Smooth muscle cell (in vitro differentiated cells): Measurements from ENCODE around the gene BBLN. TPM values are rescaled to one million over a fixed set of nuclear protein-coding genes. Genes with fewer than 3 reads are reported as not detected.
A peak's percentile ranks its signal among the peaks of the same experiment; 100 is the strongest.

Source experiments
- DNase-seq: peaks from one replicate; lab custom pipeline; 2025; ENCODE audit not compliant: unreplicated experiment; lab: John Stamatoyannopoulos, UW
- H2AFZ ChIP-seq: fragments of 200-600 bp; sonication (generic); 2 replicates; pipeline ENCODE4 v1.6.0; 2016; ENCODE audit warnings: antibody characterized with exemption, low read depth, mild to moderate bottlenecking
- H3F3A ChIP-seq: fragments of 200-600 bp; sonication (generic); 2 replicates; pipeline ENCODE4 v1.6.0; 2017; ENCODE audit warnings: antibody characterized with exemption, low read depth
- H3K27ac ChIP-seq: fragments of 200-600 bp; sonication (generic); 2 replicates; pipeline ENCODE4 v1.5.1; 2016; ENCODE audit warnings: low read depth, mild to moderate bottlenecking
- H3K27me3 ChIP-seq: fragments of 200-600 bp; sonication (generic); 2 replicates; pipeline ENCODE4 v1.6.1; 2016; ENCODE audit warnings: low read depth, mild to moderate bottlenecking
- H3K36me3 ChIP-seq: fragments of 200-600 bp; sonication (generic); 2 replicates; pipeline ENCODE4 v1.5.1; 2016; ENCODE audit warnings: low read depth
- H3K4me1 ChIP-seq: fragments of 200-600 bp; sonication (generic); 2 replicates; pipeline ENCODE4 v1.5.1; 2016; ENCODE audit warnings: low read depth
- H3K4me2 ChIP-seq: fragments of 200-600 bp; sonication (generic); 2 replicates; pipeline ENCODE4 v1.6.0; 2016; ENCODE audit warnings: mild to moderate bottlenecking
- H3K4me3 ChIP-seq: fragments of 200-600 bp; sonication (generic); 2 replicates; pipeline ENCODE4 v1.5.1; 2016; ENCODE audit warnings: mild to moderate bottlenecking
- H3K79me2 ChIP-seq: fragments of 200-600 bp; sonication (generic); 2 replicates; pipeline ENCODE4 v1.6.0; 2016; ENCODE audit warnings: low read depth, mild to moderate bottlenecking
- H3K9ac ChIP-seq: fragments of 200-600 bp; sonication (generic); 2 replicates; pipeline ENCODE4 v1.6.0; 2016; ENCODE audit warnings: low read depth
- H3K9me3 ChIP-seq: fragments of 200-600 bp; sonication (generic); replicated peaks from 2 replicates; pipeline ENCODE4 v1.5.1; 2016; ENCODE audit warnings: low read depth
- H4K20me1 ChIP-seq: fragments of 200-600 bp; sonication (generic); 2 replicates; pipeline ENCODE4 v1.6.0; 2016; ENCODE audit warnings: low read depth
- CTCF ChIP-seq: fragments of 200-600 bp; sonication (generic); IDR thresholded peaks from 2 replicates; pipeline ENCODE4 v1.5.1; 2017; ENCODE audit warnings: borderline replicate concordance, mild to moderate bottlenecking, antibody characterized with exemption; ENCODE audit not compliant: insufficient read depth, poor library complexity, severe bottlenecking
- WGBS: methylation state at CpG from one replicate; pipeline ENCODE4 v1.1.7; 2016; ENCODE audit warnings: low lambda C conversion rate; 5-methylcytosine and 5-hydroxymethylcytosine counted together
- polyA plus RNA-seq: library from polyadenylated mRNA; unstranded; fragments of >200 nt; fragmentation: Nextera tagmentation; extraction: Ambion mirVana; gene quantifications from 2 replicates; pipeline ENCODE4 v1.2.1, GENCODE V29; 2016
- total RNA-seq: library from RNA; depleted of rRNA; stranded (reverse); fragments of >200 nt; gene quantifications from 2 replicates; pipeline ENCODE4 v1.2.3, GENCODE V29; 2014

BBLN gene
- total and polyA plus RNA-seq, 2 experiments from 2014 or later = 133 to 229 TPM

DNA sequence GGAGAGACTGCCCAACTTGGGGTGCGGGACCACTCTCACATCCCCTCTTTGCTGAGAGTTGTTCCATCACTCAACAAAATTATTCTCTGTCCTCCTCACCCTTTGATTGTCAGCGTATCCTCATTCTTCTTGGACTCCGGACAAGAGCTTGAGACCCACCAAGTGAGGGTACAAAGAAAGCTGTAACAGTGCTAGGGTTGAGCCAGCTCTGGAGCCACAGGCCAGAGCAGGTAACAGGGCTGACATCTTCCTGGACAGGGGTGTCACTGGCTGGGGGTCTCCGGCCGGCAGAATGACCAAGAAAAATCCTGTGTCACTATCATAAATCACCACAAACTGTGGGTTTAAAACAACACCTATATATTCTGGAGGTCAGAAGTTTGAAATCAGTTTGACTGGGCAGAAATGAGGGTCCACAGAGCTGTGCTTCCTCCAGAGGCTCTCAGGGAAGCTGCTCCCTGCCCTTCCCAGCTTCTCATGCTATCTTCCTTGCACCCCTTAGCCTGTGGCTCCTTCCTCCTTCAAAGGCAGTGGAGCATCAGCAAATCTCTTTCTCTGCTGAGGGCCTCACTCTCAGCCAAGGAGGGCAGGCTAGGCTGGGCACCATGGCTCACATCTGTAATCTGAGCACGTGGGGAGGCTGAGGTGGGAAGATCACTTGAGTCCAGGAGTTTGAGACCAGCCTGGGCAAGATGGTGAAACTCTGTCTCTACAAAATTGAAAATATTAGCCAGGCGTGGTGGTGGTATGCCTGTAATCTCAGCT, 4.1 kb upstream of the BBLN start:
- no peak overlapping the region for H3K9ac ChIP-seq
- no peaks in the 10 kb centered on the region for H3K36me3 ChIP-seq
- no peak for DNase-seq
- H3F3A ChIP-seq = no peaks in the 10 kb centered on the region
- H3K4me1 ChIP-seq = no peaks in the 10 kb centered on the region
- H3K79me2 ChIP-seq = no peaks in the 10 kb centered on the region
- H3K27ac ChIP-seq = no peak overlapping the region
- no peak overlapping the region for H3K4me2 ChIP-seq
- no peaks in the 10 kb centered on the region for H3K9me3 ChIP-seq
- WGBS = 92% methylated on average over 7 of the region's 7 CpGs
- no peak for TF ChIP-seq CTCF
- H4K20me1 ChIP-seq = no peaks in the 10 kb centered on the region
- H3K27me3 ChIP-seq = no peaks in the 10 kb centered on the region
- H2AFZ ChIP-seq = no peak overlapping the region
- no peak overlapping the region for H3K4me3 ChIP-seq

- Histone ChIP-seq H3K36me3 (no peaks in the 10 kb centered on the region), H4K20me1 (peaks cover 6% of the 10 kb centered on the region), H3K79me2 (no peaks in the 10 kb centered on the region), H2AFZ (no peak overlapping the region), H3K4me2 (peak overlapping the region; percentile 92), H3K9ac (no peak overlapping the region), H3F3A (no peaks in the 10 kb centered on the region), H3K4me3 (peak overlapping the region; percentile 70), H3K4me1 (no peaks in the 10 kb centered on the region), H3K27ac (no peak overlapping the region), H3K27me3 (no peaks in the 10 kb centered on the region), H3K9me3 (no peaks in the 10 kb centered on the region)
- 54% methylated on average over 11 of the region's 11 CpGs for WGBS
- no peak for TF ChIP-seq CTCF
- DNase-seq = no peak
Measured at GRCh38 chr9:128159522-128159783, 612 bp upstream of the BBLN start.

GRCh38 chr9:128160603-128160987, 530 bp downstream of the BBLN start:
- Histone ChIP-seq H3K27me3 (no peaks in the 10 kb centered on the region), H3K27ac (peak overlapping the region; percentile 23), H2AFZ (peak overlapping the region; percentile 38), H3K4me2 (peak overlapping the region; percentile 92), H4K20me1 (peaks cover 11% of the 10 kb centered on the region), H3K4me3 (peak overlapping the region; percentile 70), H3K4me1 (no peaks in the 10 kb centered on the region), H3K79me2 (no peaks in the 10 kb centered on the region), H3K9ac (peak overlapping the region; percentile 65), H3K9me3 (no peaks in the 10 kb centered on the region), H3F3A (no peaks in the 10 kb centered on the region), H3K36me3 (no peaks in the 10 kb centered on the region)
- 1% methylated on average over 22 of the region's 23 CpGs for WGBS
- DNase-seq = no peak
- no peak for TF ChIP-seq CTCF
